A673 (cell line): ENCODE measurements around the gene ALLC. TPM values are rescaled to one million over a fixed set of nuclear protein-coding genes. Genes with fewer than 3 reads are reported as not detected.

Experiments used
- BruUV-seq: library from RNA; stranded (reverse); fragments of 400-500 nt; replicated peaks from 2 replicates; lab custom pipeline; 2021; lab: Mats Ljungman, UMichigan
- CTCF ChIA-PET: fragments of 300-600 bp; sonication (Branson Sonifier 250); formaldehyde crosslinking; loops from one replicate; lab custom pipeline; 2022; ENCODE audit warnings: antibody characterized with exemption; lab: Charles Lee
- POLR2A ChIA-PET: fragments of 300-600 bp; sonication (Branson Sonifier 250); formaldehyde crosslinking; loops from one replicate; lab custom pipeline; 2022; ENCODE audit warnings: antibody characterized with exemption; ENCODE audit not compliant: low non-redundant PET; lab: Charles Lee
- DNase-seq: peaks from one replicate; pipeline ENCODE4 v3.0.0-alpha.2; 2015; ENCODE audit warnings: low spot score
- H3K27ac ChIP-seq: fragments of 200-600 bp; sonication (generic); 2 replicates; pipeline ENCODE4 v1.5.1; 2016; ENCODE audit warnings: mixed run types, low read depth, mild to moderate bottlenecking, mixed read lengths, antibody characterized with exemption, low read length; ENCODE audit not compliant: poor library complexity, severe bottlenecking
- H3K27me3 ChIP-seq: fragments of 200-600 bp; sonication (generic); replicated peaks from 2 replicates; pipeline ENCODE4 v1.6.1; 2017; ENCODE audit warnings: mixed run types, low read depth, mild to moderate bottlenecking, mixed read lengths, antibody characterized with exemption, low read length; ENCODE audit not compliant: insufficient read depth, poor library complexity
- H3K36me3 ChIP-seq: fragments of 200-600 bp; sonication (generic); 2 replicates; pipeline ENCODE4 v1.6.1; 2016; ENCODE audit warnings: mixed run types, mild to moderate bottlenecking, mixed read lengths, antibody characterized with exemption, low read length; ENCODE audit not compliant: insufficient read depth, poor library complexity, severe bottlenecking
- H3K4me1 ChIP-seq: fragments of 200-600 bp; sonication (generic); 2 replicates; pipeline ENCODE4 v1.6.1; 2017; ENCODE audit warnings: mixed run types, mild to moderate bottlenecking, mixed read lengths, antibody characterized with exemption, low read length; ENCODE audit not compliant: insufficient read depth, poor library complexity, severe bottlenecking
- H3K4me3 ChIP-seq: fragments of 200-600 bp; sonication (generic); 2 replicates; pipeline ENCODE4 v1.5.1; 2016; ENCODE audit warnings: low read depth, mixed run types, mild to moderate bottlenecking, mixed read lengths, low read length; ENCODE audit not compliant: poor library complexity, severe bottlenecking
- H3K9me3 ChIP-seq: fragments of 200-600 bp; sonication (generic); 2 replicates; pipeline ENCODE4 v1.6.1; 2016; ENCODE audit warnings: mixed run types, low read depth, mild to moderate bottlenecking, mixed read lengths, antibody characterized with exemption, low read length; ENCODE audit not compliant: poor library complexity, severe bottlenecking
- CTCF ChIP-seq: fragments of 300-800, 200-600 bp; sonication (generic); conservative IDR thresholded peaks from 2 replicates; pipeline ENCODE4 v1.5.1; 2017; ENCODE audit warnings: low read depth, mild to moderate bottlenecking, antibody characterized with exemption, low read length, moderate library complexity, mixed read lengths
- EZH2 ChIP-seq: fragments of 200-600 bp; sonication (generic); IDR thresholded peaks from 2 replicates; pipeline ENCODE4 v1.6.1; 2017; ENCODE audit warnings: borderline replicate concordance, low read depth, mild to moderate bottlenecking, mixed read lengths, antibody characterized with exemption, low read length; ENCODE audit not compliant: poor library complexity, severe bottlenecking
- intact Hi-C: fragments of 100-400 bp; cut with micrococcal nuclease; formaldehyde crosslinking; loops from one replicate; pipeline ENCODE4 v1.10.0; 2022; ENCODE audit not compliant: unreplicated experiment
- total RNA-seq: library from RNA; stranded (reverse); gene quantifications from 2 replicates; pipeline ENCODE4 v1.2.3, GENCODE V29; 2021

ALLC gene
- total RNA-seq, 1 experiment from 2014 or later = not detected

GRCh38 chr2:3646446-3646845, 11.6 kb upstream of the ALLC start:
- H3K9me3 ChIP-seq = no peaks in the 10 kb centered on the region
- peaks cover 4% of the 10 kb centered on the region for H3K4me1 ChIP-seq
- H3K36me3 ChIP-seq = no peaks in the 10 kb centered on the region
- no peak overlapping the region for H3K27ac ChIP-seq
- TF ChIP-seq EZH2 = no peak
- CTCF ChIA-PET = no interaction called here
- intact Hi-C loops = no loop called here
- no peaks in the 10 kb centered on the region for H3K27me3 ChIP-seq
- DNase-seq = no peak
- BruUV-seq = no TSS peak
- POLR2A ChIA-PET = no interaction called here
- H3K4me3 ChIP-seq = no peak overlapping the region

- ChIA-PET CTCF (no interaction called here), POLR2A (no interaction called here)
- Histone ChIP-seq H3K27ac (no peak overlapping the region), H3K36me3 (no peaks in the 10 kb centered on the region), H3K4me1 (peaks cover 4% of the 10 kb centered on the region), H3K9me3 (no peaks in the 10 kb centered on the region), H3K27me3 (no peaks in the 10 kb centered on the region), H3K4me3 (no peak overlapping the region)
- no TSS peak for BruUV-seq
- intact Hi-C loops = no loop called here
- no peak for TF ChIP-seq EZH2
- no peak for DNase-seq
These were observed 10.8 kb upstream of the ALLC start for GRCh38 chr2:3647246-3647645.

- POLR2A ChIA-PET = no interaction called here
- BruUV-seq = no TSS peak
These were observed 10.0 kb upstream of the ALLC start for GRCh38 chr2:3647831-3648651.

More at GRCh38 chr2:3647831-3648651, 10.0 kb upstream of the ALLC start:
- no peaks in the 10 kb centered on the region for H3K9me3 ChIP-seq
- H3K27me3 ChIP-seq = no peaks in the 10 kb centered on the region
- H3K4me3 ChIP-seq = no peak overlapping the region
- no peak overlapping the region for H3K27ac ChIP-seq
- intact Hi-C loops = no loop called here
- no peaks in the 10 kb centered on the region for H3K36me3 ChIP-seq
- H3K4me1 ChIP-seq = peaks cover 4% of the 10 kb centered on the region
- TF ChIP-seq CTCF = no peak
- TF ChIP-seq EZH2 = no peak
- CTCF ChIA-PET = no interaction called here
- DNase-seq = no peak
